ENCODE results near the gene TCEA2. TPM values are rescaled to one million over a fixed set of nuclear protein-coding genes. Genes with fewer than 3 reads are reported as not detected.
A peak's percentile ranks its signal among the peaks of the same experiment; 100 is the strongest.
"Not testable (repeated sequence)": the region's sequence is repeated elsewhere in the genome, so short reads cannot be mapped to it uniquely, and the experiment has no call there.

Gene TCEA2
- total RNA-seq, 1 donor from 2014 or later = 38.8 TPM

GRCh38 chr20:64083378-64083803 is 20.4 kb downstream of the TCEA2 start:
- peaks cover 29% of the 10 kb centered on the region for H3K27me3 ChIP-seq (ENCODE audit: low read depth)

GRCh38 chr20:64083804-64084684 is 21.0 kb downstream of the TCEA2 start, which contains the start of gene LKAAEAR1:
TSS of gene LKAAEAR1 (minus strand) at chr20:64084398. CDS start at chr20:64084219, 179 bp downstream.
- intact Hi-C loops (cut with DNase I) = no loop called here

More at GRCh38 chr20:64083378-64083803, 20.4 kb downstream of the TCEA2 start:
- DNase-seq (peak; percentile 88), ATAC-seq (peak; percentile 52 to 63)
- intact Hi-C loops (cut with DNase I) = no loop called here
- no peaks in the 10 kb centered on the region for H3K36me3 ChIP-seq
- H3K4me1 ChIP-seq = peaks cover 35% of the 10 kb centered on the region
- H3K9me3 ChIP-seq = no peaks in the 10 kb centered on the region
- H3K4me3 ChIP-seq = peak overlapping the region; percentile 60
- peak; percentile 72 for TF ChIP-seq CTCF (IDR thresholded peaks at IDR 0.05)
- H3K27ac ChIP-seq = no peak overlapping the region

GRCh38 chr20:64084685-64085152 is 21.7 kb downstream of the TCEA2 start:
- Histone ChIP-seq H3K27ac (no peak overlapping the region), H3K4me1 (peaks cover 27% of the 10 kb centered on the region), H3K27me3 (ENCODE audit: low read depth) (peaks cover 29% of the 10 kb centered on the region), H3K36me3 (no peaks in the 10 kb centered on the region), H3K9me3 (no peaks in the 10 kb centered on the region), H3K4me3 (no peak overlapping the region)
- intact Hi-C loops (cut with DNase I) = no loop called here
- ATAC-seq (no peak), DNase-seq (no peak)
- no peak for TF ChIP-seq CTCF (IDR thresholded peaks at IDR 0.05)

More at GRCh38 chr20:64083804-64084684, 21.0 kb downstream of the TCEA2 start, which contains the start of gene LKAAEAR1:
- Histone ChIP-seq H3K9me3 (no peaks in the 10 kb centered on the region), H3K36me3 (no peaks in the 10 kb centered on the region), H3K27me3 (ENCODE audit: low read depth) (peaks cover 29% of the 10 kb centered on the region), H3K27ac (no peak within 1 kb of the TSS), H3K4me3 (peak within 1 kb of the TSS; percentile 60), H3K4me1 (peaks cover 29% of the 10 kb centered on the region)
- no peak for TF ChIP-seq CTCF (IDR thresholded peaks at IDR 0.05)
- ATAC-seq = no peak
- no peak for DNase-seq

GRCh38 chr20:64086801-64087200 is 23.8 kb downstream of the TCEA2 start:
- Histone ChIP-seq H3K4me3 (no peak overlapping the region), H3K27ac (no peak overlapping the region), H3K27me3 (ENCODE audit: low read depth) (peaks cover 29% of the 10 kb centered on the region), H3K9me3 (no peaks in the 10 kb centered on the region), H3K4me1 (peaks cover 27% of the 10 kb centered on the region), H3K36me3 (no peaks in the 10 kb centered on the region)
- DNase-seq (no peak), ATAC-seq (no peak)
- intact Hi-C loops (cut with DNase I) = no loop called here
- TF ChIP-seq CTCF (IDR thresholded peaks at IDR 0.05) = no peak

- DNase-seq; intact Hi-C loops (cut with DNase I); H3K9me3 ChIP-seq: not testable (repeated sequence)
Measured at GRCh38 chr20:64087226-64087825, 24.3 kb downstream of the TCEA2 start.

GRCh38 chr20:64088586-64088985 is 25.6 kb downstream of the TCEA2 start:
- ATAC-seq; H3K27ac ChIP-seq; H3K36me3 ChIP-seq; intact Hi-C loops (cut with DNase I); DNase-seq; H3K4me3 ChIP-seq; H3K9me3 ChIP-seq: not testable (repeated sequence)
- Histone ChIP-seq H3K4me1 (peaks cover 12% of the 10 kb centered on the region), H3K27me3 (ENCODE audit: low read depth) (peaks cover 29% of the 10 kb centered on the region)

More at GRCh38 chr20:64087226-64087825, 24.3 kb downstream of the TCEA2 start:
- peaks cover 29% of the 10 kb centered on the region for H3K27me3 ChIP-seq (ENCODE audit: low read depth)
- H3K4me3 ChIP-seq, H3K36me3 ChIP-seq, ATAC-seq, H3K27ac ChIP-seq: not testable (repeated sequence)
- peaks cover 22% of the 10 kb centered on the region for H3K4me1 ChIP-seq

Data from lower lobe of right lung (tissue), 2 donors.